ENCODE data around the gene SPNS3.

SPNS3 gene

DNA sequence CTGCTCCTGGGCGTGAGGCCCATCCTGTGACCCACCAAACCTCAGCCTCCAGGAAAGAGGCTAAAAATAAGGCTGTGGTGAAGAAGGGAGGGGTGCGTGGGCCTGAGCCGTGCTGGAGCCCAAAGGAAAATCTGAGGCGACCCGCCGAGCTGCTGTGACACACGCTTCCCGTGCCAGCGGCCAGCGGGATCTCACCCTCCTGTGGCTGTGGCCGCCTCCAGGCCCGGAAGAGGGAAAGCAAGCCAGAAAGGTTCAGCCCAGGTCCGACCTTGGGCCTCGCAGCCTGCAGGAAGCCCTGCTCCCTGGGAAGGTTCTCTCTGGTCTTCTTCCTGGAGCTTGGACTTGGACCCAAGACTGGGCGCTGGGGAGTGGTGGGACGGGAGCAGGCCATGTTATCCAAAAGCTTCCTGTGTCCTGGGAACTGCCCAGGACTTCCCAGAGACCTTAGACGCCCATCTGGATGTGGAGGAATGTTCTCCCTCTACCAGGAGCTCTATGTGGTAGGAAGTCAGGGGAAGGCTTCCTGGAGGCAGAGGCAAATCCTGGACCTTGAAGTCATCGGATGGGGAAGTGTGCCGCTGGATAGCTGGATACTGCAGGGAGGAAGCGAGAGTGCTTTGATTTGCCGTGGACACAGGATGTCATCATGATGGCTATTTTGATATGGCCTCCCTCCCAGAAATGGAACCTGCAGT is 76.3 kb downstream of the SPNS3 start:
- DNase-seq (ENCODE audit: low read depth) = no peak

DNA sequence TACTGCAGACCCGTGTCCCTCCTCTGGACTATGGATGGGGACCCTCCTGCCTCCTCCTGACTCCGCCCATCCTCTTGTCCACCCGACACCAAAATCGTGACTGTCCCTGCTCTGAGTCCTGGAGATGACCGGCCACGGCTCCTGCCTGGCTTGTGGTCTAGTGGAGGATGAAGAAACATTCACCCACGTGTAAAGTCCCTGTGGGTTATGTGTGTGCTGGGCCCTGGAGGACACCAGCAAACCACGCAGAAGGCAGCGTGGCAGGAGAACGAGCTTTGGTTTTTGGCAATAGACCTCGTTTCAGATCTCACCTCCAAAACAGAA is 76.8 kb downstream of the SPNS3 start:
- no peak for DNase-seq (ENCODE audit: low read depth)

DNA sequence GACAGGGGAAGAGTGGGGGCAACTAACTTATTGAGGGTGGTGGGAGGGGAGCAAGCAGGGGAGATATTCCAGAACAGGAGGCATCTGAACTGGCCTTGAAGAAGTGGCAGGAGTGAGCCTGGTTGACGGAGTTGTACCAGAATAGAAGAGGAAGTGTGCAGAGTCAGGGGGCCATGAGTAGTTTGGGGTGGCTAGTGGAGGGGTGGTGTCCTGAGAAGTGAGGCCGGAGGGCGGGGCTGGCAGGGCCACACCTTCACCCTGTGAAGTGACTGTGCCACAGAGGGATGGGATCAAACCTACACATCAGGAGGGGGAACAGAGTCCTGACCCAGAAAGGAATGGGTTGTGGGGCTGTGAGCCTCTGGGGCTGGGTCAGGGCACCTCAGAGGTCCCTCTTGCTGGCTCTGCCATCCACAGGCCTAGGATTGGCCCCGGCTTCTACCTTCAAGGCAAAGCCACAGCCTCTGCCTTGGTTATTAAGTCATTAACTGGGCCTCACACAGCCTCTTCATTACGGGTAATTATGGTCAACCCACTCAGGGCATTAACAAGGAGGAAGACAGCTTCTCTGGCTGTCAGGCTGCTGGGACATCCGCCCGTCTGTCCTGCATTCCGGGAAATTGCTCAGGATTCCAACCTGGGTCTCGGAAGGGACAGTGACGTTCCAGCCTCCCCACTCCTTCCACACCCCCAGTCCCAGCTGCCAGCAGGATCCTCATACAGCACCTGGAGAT is 77.6 kb downstream of the SPNS3 start:
- DNase-seq (ENCODE audit: low read depth) = no peak

GRCh38 chr17:4512156-4513112 is 78.7 kb downstream of the SPNS3 start:
- no peak for DNase-seq (ENCODE audit: low read depth)

DNA sequence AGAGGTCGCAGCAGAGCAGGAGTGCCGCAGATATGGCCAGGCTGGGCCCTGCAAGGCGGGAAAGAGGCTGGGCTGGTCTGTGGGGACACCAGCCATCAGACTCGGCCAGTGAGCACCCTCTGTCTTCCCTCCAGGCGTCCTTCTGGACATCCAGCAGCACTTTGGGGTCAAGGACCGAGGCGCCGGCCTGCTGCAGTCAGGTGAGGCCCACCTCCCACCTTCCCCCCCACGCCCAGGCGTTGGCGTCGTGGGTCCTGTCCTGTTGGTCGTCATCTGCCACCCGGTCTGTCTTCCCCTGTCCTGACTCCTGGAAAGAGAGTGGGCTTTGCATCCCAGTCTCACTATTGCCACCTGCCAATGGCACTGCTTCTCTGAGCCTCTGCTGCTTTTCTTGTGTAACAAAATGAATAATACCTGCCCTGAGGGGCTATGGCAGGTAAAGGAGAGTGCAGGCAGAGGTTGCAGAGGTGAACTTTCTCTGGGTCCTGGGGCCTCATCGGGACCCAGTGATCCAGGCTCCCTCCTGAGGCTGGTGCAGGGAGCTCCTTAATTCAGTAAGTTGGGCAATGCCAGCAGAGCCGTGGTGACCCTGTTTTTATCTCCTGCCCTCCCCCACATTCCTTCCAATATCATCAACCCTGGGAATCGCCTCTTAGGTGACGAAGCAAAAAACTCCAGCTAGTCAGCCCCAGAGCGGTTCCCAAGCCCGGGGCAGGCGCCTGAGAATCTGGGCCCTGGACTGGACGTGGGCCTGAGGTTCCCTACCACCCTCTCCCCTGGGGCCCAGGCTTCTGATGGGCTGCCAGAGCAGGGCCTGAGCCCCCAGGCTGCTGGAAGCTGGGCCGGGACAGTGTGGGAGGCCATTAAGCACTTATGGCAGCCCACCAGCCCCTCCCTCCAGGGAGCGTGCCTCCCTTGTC is 79.6 kb downstream of the SPNS3 start:
- no peak for DNase-seq (ENCODE audit: low read depth)

GRCh38 chr17:4514206-4514605 is 80.5 kb downstream of the SPNS3 start:
- DNase-seq (ENCODE audit: low read depth) = no peak

- DNase-seq (ENCODE audit: low read depth) = no peak
Measured at GRCh38 chr17:4514779-4515178, 81.0 kb downstream of the SPNS3 start.

DNA sequence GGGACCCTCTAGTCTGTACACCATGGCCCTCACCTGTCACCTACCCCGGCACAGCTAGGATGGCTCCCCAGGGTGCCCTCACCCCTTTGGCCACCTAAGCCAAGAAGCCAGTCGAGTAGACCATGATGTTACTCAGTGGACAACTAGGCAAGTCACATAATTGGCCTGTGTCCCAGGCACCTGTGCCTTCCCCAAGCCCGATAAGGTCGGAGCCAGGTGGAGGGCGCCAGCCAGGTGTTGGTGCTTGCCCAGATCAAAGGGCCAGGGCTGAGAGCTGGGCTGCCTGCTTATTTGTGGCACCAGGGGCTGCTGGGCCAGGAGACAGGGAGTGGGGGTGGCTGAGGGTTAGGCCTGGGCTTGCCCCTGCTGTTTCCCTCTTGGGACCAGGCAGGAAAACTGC is 81.8 kb downstream of the SPNS3 start:
- DNase-seq (ENCODE audit: low read depth) = no peak

- no peak for DNase-seq (ENCODE audit: low read depth)
Measured at GRCh38 chr17:4516735-4517134, 83.0 kb downstream of the SPNS3 start.

DNA sequence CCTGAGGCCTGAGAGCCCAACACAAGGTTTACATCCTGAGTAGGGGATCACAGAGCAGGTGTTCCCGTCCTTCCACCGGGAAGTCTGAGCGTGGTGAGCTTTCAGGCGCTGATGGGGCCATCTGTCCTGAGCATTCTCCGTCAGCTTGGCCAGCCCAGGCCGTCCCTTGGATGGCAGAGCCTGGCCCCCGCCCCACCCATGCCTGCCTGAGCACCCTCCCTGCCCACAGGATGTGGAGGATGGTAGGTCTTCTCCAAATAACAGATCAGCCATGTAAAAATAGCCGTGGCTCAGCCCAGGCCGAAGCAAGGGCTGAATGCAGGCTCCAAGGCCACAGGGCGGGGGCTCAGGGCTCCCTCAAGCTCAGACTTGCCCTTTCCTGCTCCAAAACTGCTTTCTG is 85.2 kb downstream of the SPNS3 start:
- no peak for DNase-seq (ENCODE audit: low read depth)

DNA sequence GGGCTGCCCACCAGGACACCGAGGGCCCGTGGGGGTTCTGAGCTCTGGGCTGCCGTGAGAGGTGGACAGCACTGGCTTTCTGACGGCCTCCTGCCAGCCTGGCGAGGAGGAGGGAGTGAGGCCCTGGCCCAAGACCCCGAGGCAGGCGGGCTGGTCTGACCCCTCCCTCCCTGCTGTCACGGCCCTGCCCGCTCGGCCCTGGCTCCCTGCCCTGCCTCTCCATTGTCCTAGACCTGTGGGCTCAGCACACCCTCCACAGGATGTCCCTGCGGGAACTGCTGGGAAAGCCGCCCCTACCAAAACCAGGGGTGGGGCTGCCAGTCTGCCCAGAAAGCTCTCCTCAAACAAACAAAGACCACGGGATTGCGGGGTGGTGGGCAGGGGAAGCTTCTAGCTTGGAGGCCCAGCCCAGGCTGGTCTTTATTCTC is 85.6 kb downstream of the SPNS3 start:
- no peak for DNase-seq (ENCODE audit: low read depth)

GRCh38 chr17:4520060-4520893 is 86.5 kb downstream of the SPNS3 start:
- no peak for DNase-seq (ENCODE audit: low read depth)

DNA sequence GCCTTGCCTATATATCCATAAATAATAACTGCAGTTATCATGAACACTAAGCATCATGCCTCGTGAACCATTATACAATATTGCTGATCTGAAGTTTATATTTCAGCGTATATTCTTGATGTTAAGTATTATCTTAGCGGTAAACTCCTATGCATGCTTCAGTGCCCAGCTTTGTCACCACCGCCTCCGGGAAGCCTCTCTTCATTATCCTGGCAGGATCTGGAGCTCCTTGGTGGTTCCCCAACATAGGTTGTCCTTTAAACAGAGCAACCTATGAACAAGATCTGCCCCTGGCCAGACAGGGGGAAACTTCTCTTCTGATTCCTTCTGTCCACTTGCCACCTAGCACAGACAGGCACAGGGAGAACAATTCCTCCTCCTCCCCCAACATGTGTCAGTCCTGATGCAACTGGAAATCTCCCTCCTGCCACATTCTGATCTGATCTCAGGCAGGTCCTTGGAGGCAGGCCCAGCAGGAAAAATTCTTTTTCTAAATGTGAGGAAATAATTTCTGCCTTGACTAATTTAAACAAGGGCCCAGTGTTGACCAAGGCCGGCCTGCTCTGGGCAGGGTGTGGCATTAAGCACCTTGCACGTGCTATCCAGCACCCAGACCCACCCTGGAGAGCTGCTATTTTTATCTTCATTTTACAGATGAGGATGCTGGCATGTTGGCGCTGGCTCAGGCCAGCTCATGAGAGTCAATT is 87.3 kb downstream of the SPNS3 start:
- no peak for DNase-seq (ENCODE audit: low read depth)

DNA sequence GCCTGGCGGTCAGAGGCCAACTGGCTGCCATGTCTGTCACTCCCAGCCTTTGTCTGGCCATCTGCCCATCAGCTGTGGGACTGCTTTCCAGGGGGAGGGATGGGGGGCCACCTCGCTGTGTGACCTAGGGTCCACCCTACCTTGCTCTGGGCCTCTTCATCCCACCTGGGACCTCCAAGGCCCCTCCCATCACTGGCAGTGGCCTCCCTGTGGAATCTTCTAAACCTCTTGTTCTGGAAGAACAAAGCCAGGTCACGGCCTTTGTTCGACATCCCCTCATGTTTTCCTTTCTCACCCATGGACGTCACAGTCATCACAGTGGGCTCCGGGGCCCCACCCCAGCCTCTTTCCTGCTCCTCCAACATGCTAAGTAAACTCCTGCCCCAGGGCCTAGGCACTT is 88.9 kb downstream of the SPNS3 start:
- DNase-seq (ENCODE audit: low read depth) = no peak

GRCh38 chr17:4523946-4524345 is 90.2 kb downstream of the SPNS3 start:
- DNase-seq (ENCODE audit: low read depth) = no peak

- no peak for DNase-seq (ENCODE audit: low read depth)
Measured at GRCh38 chr17:4525691-4526397, 92.1 kb downstream of the SPNS3 start.

DNA sequence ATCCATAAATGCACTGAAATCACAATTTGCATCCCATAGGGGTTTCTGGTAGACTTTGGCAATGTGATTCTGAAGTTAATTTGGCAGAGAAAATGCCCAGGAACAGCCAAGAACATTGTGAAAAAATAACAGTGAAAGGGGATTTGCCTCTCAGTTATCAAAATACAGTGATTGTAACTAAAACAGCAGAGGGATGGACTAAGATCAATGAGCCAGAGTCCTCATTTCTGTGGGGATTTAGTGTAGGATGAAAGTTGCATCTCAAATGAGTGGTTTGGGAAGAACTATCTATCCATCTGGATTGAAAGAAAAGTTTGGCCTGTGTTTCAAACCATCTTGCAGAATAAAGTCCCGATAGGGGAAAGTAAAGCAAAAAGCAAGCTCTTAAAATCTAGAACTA is 93.4 kb downstream of the SPNS3 start:
- peak; percentile 4 for DNase-seq (ENCODE audit: low read depth)

- DNase-seq (ENCODE audit: low read depth) = no peak
Measured at GRCh38 chr17:4527566-4528125, 93.9 kb downstream of the SPNS3 start.

- no peak for DNase-seq (ENCODE audit: low read depth)
Measured at GRCh38 chr17:4529533-4530152, 95.9 kb downstream of the SPNS3 start.

All from fibroblast of gingiva (primary cell).